Neural progenitor cell (in vitro differentiated cells): ENCODE results near the gene DEDD2. TPM values are rescaled to one million over a fixed set of nuclear protein-coding genes. Genes with fewer than 3 reads are reported as not detected.

Experiments used
- DNase-seq: peaks from one replicate; pipeline ENCODE4 v3.0.0-alpha.2; 2016; ENCODE audit warnings: low spot score
- H2AFZ ChIP-seq: fragments of 200-600 bp; sonication (generic); replicated peaks from 2 replicates; pipeline ENCODE4 v1.6.1; 2016; ENCODE audit warnings: antibody characterized with exemption
- H3F3A ChIP-seq: fragments of 200-600 bp; sonication (generic); 2 replicates; pipeline ENCODE4 v1.6.1; 2016; ENCODE audit warnings: antibody characterized with exemption, low read depth
- H3K27ac ChIP-seq: fragments of 200-600 bp; sonication (generic); 2 replicates; pipeline ENCODE4 v1.5.1; 2016; ENCODE audit warnings: mild to moderate bottlenecking
- H3K27me3 ChIP-seq: fragments of 200-600 bp; sonication (generic); 2 replicates; pipeline ENCODE4 v1.6.1; 2016; ENCODE audit warnings: mild to moderate bottlenecking, moderate library complexity
- H3K36me3 ChIP-seq: fragments of 200-600 bp; sonication (generic); 2 replicates; pipeline ENCODE4 v1.5.1; 2016
- H3K4me1 ChIP-seq: fragments of 200-600 bp; sonication (generic); 2 replicates; pipeline ENCODE4 v1.6.1; 2016; ENCODE audit warnings: mixed run types
- H3K4me2 ChIP-seq: fragments of 200-600 bp; sonication (generic); 2 replicates; pipeline ENCODE4 v1.6.1; 2016
- H3K4me3 ChIP-seq: fragments of 200-600 bp; sonication (generic); 2 replicates; pipeline ENCODE4 v1.5.1; 2016
- H3K79me2 ChIP-seq: fragments of 200-600 bp; sonication (generic); 2 replicates; pipeline ENCODE4 v1.6.1; 2016; ENCODE audit warnings: low read depth
- H3K9ac ChIP-seq: fragments of 200-600 bp; sonication (generic); 2 replicates; pipeline ENCODE4 v1.6.1; 2016
- H3K9me3 ChIP-seq: fragments of 200-600 bp; sonication (generic); 2 replicates; pipeline ENCODE4 v1.5.1; 2016; ENCODE audit warnings: low read depth
- H4K20me1 ChIP-seq: fragments of 200-600 bp; sonication (generic); 2 replicates; pipeline ENCODE4 v1.6.1; 2016; ENCODE audit warnings: low read depth
- H3K27ac Mint-ChIP-seq: 3 replicates; pipeline ENCODE4 v1.8.0; 2021; ENCODE audit warnings: mixed read lengths
- H3K27me3 Mint-ChIP-seq: 2 replicates; pipeline ENCODE4 v1.8.0; 2022; ENCODE audit warnings: low read depth, mild to moderate bottlenecking, inconsistent platforms, moderate library complexity, mixed read lengths; ENCODE audit not compliant: insufficient read depth
- H3K36me3 Mint-ChIP-seq: 3 replicates; pipeline ENCODE4 v1.8.0; 2021; ENCODE audit warnings: mixed read lengths
- H3K4me1 Mint-ChIP-seq: 3 replicates; pipeline ENCODE4 v1.8.0; 2021; ENCODE audit warnings: mixed read lengths
- H3K4me3 Mint-ChIP-seq: 3 replicates; pipeline ENCODE4 v1.8.0; 2021; ENCODE audit warnings: mild to moderate bottlenecking, moderate library complexity, mixed read lengths
- H3K9me3 Mint-ChIP-seq: 3 replicates; pipeline ENCODE4 v1.8.0; 2020; ENCODE audit warnings: mixed read lengths
- CTCF ChIP-seq: fragments of 200-600 bp; sonication (generic); IDR thresholded peaks from 2 replicates; pipeline ENCODE4 v1.5.1; 2017; ENCODE audit warnings: antibody characterized with exemption, mild to moderate bottlenecking
- EZH2 ChIP-seq: fragments of 200-600 bp; sonication (generic); IDR thresholded peaks from 2 replicates; pipeline ENCODE4 v1.6.1; 2017; ENCODE audit warnings: antibody characterized with exemption, mild to moderate bottlenecking, moderate library complexity
- EZH2phosphoT487 ChIP-seq: fragments of 200-600 bp; sonication (generic); IDR thresholded peaks from 2 replicates; pipeline ENCODE4 v1.6.1; 2017; ENCODE audit warnings: antibody characterized with exemption
- total RNA-seq: library from RNA; depleted of rRNA; stranded (reverse); fragments of >200 nt; gene quantifications from 2 replicates; pipeline ENCODE4 v1.2.3, GENCODE V29; 2015; ENCODE audit warnings: low replicate concordance

DEDD2 gene
- total RNA-seq, 1 donor from 2014 or later, result 19.8 TPM

GRCh38 chr19:42154471-42155323, 62.8 kb downstream of the DEDD2 start:
- peaks cover 2% of the 10 kb centered on the region for H3F3A ChIP-seq
- peaks cover 30% of the 10 kb centered on the region for H3K27me3 ChIP-seq
- peaks cover 30% of the 10 kb centered on the region for H3K4me1 ChIP-seq
- H3K36me3 Mint-ChIP-seq, result no peaks in the 10 kb centered on the region
- peak overlapping the region; percentile 0 for H3K4me3 Mint-ChIP-seq
- no peak overlapping the region for H3K4me3 ChIP-seq
- H3K27me3 Mint-ChIP-seq, result peaks cover 17% of the 10 kb centered on the region
- no peaks in the 10 kb centered on the region for H4K20me1 ChIP-seq
- no peak overlapping the region for H3K9ac ChIP-seq
- H3K9me3 ChIP-seq, result no peaks in the 10 kb centered on the region
- no peak for DNase-seq
- no peaks in the 10 kb centered on the region for H3K9me3 Mint-ChIP-seq
- TF ChIP-seq CTCF (no peak), EZH2phosphoT487 (no peak)
- no peak overlapping the region for H3K4me2 ChIP-seq
- H3K27ac ChIP-seq, result no peak overlapping the region
- H2AFZ ChIP-seq, result no peak overlapping the region
- peaks cover 49% of the 10 kb centered on the region for H3K4me1 Mint-ChIP-seq
- H3K27ac Mint-ChIP-seq, result peak overlapping the region; percentile 31
- no peaks in the 10 kb centered on the region for H3K36me3 ChIP-seq
- H3K79me2 ChIP-seq, result no peaks in the 10 kb centered on the region

- Mint-ChIP-seq H3K4me1 (peaks cover 53% of the 10 kb centered on the region), H3K4me3 (peak overlapping the region; percentile 44), H3K9me3 (no peaks in the 10 kb centered on the region), H3K27ac (peak overlapping the region; percentile 31), H3K36me3 (no peaks in the 10 kb centered on the region), H3K27me3 (peaks cover 16% of the 10 kb centered on the region)
- no peak for DNase-seq
- H3K9ac ChIP-seq, result no peak overlapping the region
- H3K4me1 ChIP-seq, result peaks cover 30% of the 10 kb centered on the region
- no peak overlapping the region for H3K27ac ChIP-seq
- peaks cover 2% of the 10 kb centered on the region for H3F3A ChIP-seq
- H3K9me3 ChIP-seq, result no peaks in the 10 kb centered on the region
- no peak overlapping the region for H3K4me3 ChIP-seq
- no peaks in the 10 kb centered on the region for H3K36me3 ChIP-seq
- H3K27me3 ChIP-seq, result peaks cover 26% of the 10 kb centered on the region
- H4K20me1 ChIP-seq, result no peaks in the 10 kb centered on the region
- H3K79me2 ChIP-seq, result no peaks in the 10 kb centered on the region
- no peak overlapping the region for H2AFZ ChIP-seq
- TF ChIP-seq EZH2 (no peak), EZH2phosphoT487 (no peak), CTCF (no peak)
- no peak overlapping the region for H3K4me2 ChIP-seq
These were observed 63.6 kb downstream of the DEDD2 start for GRCh38 chr19:42153672-42154433.

GRCh38 chr19:42152910-42153671, 64.4 kb downstream of the DEDD2 start:
- Mint-ChIP-seq H3K4me1 (peaks cover 53% of the 10 kb centered on the region), H3K4me3 (peak overlapping the region; percentile 44), H3K9me3 (no peaks in the 10 kb centered on the region), H3K27me3 (peaks cover 19% of the 10 kb centered on the region), H3K27ac (peak overlapping the region; percentile 69), H3K36me3 (no peaks in the 10 kb centered on the region)
- no peak overlapping the region for H3K9ac ChIP-seq
- H2AFZ ChIP-seq, result no peak overlapping the region
- DNase-seq, result no peak
- peaks cover 30% of the 10 kb centered on the region for H3K4me1 ChIP-seq
- H3K4me3 ChIP-seq, result no peak overlapping the region
- H4K20me1 ChIP-seq, result no peaks in the 10 kb centered on the region
- no peak overlapping the region for H3K4me2 ChIP-seq
- H3K79me2 ChIP-seq, result no peaks in the 10 kb centered on the region
- H3K27ac ChIP-seq, result no peak overlapping the region
- H3F3A ChIP-seq, result peaks cover 2% of the 10 kb centered on the region
- no peak for TF ChIP-seq EZH2
- no peak for TF ChIP-seq CTCF
- TF ChIP-seq EZH2phosphoT487, result no peak
- no peaks in the 10 kb centered on the region for H3K9me3 ChIP-seq
- H3K36me3 ChIP-seq, result no peaks in the 10 kb centered on the region
- H3K27me3 ChIP-seq, result peaks cover 26% of the 10 kb centered on the region
